GM18502 (cell line): Measurements from ENCODE around the gene TARS1.

ENCODE experiments used
- ATAC-seq: cut with Tn5 transposase; IDR thresholded peaks from one replicate; pipeline ENCODE4 v1.9.1; 2021; ENCODE audit warnings: mild to moderate bottlenecking; ENCODE audit not compliant: unreplicated experiment, poor library complexity

The TARS1 gene

DNA sequence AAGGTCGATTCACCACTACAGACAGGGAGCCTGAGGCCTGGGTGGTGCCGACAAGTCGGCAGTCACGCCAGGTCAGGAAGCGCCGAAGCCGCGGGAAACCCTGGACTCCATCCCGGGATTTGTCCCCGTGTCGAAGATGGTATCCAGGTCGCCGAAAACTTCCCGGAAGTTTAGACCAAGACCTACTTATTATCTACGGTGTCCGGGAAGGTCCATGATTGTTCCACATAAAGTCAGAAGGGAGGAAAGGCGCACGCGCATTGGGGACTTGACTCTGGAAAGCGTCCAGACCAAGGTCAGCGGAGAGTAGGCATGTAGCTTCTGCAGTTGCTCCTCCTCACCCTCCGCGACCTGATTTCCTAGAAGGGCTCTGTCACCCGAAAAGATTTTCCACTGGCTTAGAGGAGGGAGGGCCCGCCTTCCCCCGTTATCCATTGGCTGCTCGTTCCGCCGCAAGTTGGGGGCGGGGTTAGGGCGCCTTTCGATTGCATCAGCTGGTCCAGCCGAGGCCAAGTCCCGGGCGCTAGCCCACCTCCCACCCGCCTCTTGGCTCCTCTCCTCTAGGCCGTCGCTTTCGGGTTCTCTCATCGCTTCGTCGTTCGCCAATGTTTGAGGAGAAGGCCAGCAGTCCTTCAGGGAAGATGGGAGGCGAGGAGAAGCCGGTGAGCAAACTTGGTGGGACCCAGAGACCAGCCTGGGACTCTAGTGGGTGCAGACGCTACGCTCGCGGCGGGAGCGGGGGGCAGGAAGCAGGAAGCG, at the start of gene TARS1:
Gene TARS1, plus strand, starts transcription at position 484 of the 759 bp plus-strand sequence. Its CDS starts 122 bp downstream, at position 606.
- ATAC-seq: peak; percentile 94

DNA sequence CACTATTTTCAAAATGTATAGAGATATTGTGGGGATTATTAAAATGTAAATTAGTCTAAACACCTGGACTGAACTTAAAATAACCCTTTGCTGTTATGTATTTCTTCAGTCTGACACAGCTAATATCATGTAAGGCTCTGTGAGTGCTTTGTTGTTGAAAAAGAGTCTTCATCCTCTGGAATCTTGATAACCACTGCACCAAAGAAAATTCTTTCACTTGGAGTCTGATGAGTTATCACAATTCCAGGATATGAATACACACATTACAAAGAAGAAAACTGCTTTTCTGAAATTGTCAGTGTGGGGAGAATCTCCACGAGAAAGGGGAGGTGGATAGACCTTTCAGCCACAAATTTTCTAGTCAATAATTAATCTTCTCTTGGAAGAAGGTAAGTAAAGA, 42.3 kb upstream of the TARS1 start:
- ATAC-seq: no peak

DNA sequence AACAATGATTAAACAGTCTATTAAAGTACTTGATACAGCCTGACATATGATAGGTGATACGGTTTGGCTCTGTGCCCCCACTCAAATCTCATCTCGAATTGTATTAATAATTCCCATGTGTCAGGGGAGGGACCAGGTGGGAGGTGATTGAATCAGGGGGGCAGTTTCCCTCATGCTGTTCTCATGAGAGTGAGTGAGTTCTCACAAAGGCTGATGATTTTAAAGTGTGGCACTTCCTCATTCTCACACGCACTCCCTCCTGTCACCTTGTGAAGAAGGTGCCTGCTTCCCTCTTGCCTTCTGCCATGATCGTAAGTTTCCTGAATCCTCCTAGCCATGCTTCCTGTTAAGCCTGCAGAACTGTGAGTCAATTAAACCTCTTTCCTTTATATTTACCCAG, 40.1 kb upstream of the TARS1 start:
- ATAC-seq: peak; percentile 71

DNA sequence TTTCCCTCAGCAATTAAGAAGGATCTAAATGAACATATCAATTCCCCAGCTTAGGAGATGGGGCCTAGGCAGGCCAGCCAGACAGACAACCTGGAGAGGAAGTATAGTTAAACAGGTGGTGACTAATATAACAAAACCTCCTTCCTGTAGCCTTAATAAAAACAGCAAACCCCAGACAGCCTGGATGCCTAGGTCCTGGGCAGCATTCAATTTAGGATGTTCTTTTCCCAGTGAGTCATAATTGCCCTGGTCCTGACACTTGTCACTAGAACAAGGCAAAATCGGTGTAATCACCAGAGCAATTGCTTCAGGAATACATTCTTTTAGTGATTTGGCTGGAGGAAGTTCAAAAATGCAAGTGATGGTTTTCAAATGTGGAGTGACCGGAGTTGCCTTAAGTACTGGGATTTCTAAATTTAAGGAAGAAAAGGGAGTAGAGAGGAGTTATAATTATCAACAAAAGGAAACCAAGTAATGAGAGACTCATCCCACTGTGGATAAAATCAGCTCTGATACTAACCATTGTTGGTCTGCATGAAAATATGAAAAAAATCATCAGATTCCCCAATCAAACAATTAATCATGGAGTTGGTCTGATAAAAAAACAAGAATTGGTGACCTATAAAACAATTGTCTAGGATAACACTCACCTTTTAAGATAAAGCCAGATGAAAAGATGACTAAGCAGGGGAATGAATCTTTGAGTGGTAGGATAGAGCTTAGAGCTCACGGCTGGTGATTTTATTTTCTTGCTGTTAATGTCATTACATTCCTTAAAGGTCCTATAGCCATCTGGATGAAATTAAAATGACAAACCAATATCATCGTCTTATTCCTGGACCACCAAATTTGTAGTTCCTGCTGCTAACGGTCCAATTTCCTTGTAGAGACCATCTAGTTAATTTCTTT, 39.0 kb upstream of the TARS1 start:
- ATAC-seq: peak; percentile 38

DNA sequence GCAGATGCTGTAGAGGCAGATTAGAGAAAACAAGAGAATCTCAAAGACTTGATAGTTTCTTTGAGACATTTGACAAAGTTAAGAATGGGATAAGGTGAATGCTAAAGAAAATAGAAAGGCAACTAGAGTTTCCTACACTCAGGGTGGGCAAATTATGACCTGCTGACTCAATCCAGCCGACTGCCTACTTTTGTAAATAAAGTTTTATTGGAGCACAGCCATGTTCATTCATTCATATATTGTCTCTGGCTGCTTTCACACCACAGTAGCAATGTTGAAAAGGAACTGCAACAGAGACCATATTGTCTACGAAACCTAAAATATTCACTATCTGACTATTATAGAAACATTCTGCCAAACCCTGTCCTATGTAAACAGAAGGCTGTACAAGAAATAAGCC, 37.6 kb upstream of the TARS1 start:
- no peak for ATAC-seq

DNA sequence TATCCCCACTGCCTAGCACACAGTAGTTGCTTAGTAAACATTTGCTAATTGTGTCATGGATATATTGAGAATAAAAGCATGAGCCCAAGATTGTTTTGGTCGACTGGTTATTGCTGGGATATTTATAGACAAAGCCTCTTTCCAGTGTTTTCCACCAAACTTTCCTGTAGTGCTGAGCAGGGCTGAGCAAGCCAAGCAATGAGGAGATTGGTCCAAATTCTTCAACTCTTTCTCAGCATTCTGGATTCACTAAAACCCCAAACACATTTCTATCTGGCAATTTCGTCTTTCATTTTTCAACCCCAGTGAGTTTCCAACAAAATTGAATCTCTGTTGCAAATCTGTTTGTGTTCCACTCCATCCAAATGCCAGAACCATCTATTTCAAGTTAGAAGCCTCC, 31.9 kb upstream of the TARS1 start:
- no peak for ATAC-seq

DNA sequence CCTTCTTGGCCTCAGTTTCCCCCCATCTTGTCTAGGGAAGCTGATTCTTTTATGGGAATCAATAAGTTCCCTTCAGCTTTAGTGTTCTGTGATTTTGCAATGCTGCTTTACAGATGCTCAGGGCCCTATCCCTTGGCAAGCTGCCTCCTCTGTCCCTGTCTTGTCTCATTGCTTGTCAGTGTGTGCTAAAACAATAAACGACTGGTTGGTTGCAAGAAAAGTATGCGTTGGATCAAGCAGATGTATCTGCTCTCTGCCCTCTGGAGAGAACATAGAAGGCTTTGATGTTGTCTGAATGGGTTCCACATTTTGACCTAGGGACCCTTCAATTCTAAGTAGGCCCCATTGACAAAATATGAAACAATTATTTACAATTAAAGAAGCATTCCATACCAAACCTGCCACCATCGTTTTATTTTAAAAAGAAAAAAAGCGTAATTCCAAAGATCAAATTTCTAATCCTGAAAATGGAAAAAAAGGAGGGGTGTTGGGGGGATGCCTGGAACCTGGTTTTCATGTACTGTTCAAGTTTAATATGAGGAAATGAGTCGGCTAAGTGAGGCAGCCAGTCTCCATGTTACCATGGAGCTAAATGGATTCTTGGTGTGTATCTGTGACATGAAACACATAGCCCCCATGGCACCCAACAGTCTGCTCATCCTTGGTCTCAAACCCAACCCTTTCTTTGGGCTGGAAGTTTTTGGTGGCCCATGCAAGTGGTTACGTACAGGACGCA, 31.2 kb upstream of the TARS1 start:
- ATAC-seq: no peak

DNA sequence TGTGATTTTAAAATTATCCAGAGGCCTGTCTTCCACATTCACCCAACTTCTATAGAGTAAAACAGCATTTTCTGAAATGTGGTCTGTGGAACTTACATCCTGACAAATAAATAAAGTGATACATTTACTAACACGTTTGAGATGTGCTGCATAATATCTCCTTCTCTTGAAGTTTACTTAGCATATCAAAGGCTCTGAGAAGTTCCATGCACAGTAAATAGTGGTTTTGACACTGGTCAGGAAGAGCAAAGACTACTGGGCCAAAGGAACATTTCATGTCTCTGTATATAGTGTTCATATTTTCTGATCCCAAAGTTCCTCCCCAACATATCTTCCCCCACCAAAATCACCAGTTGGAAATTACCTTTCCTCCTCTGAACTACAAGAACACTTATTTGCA, 30.5 kb upstream of the TARS1 start:
- ATAC-seq: no peak

DNA sequence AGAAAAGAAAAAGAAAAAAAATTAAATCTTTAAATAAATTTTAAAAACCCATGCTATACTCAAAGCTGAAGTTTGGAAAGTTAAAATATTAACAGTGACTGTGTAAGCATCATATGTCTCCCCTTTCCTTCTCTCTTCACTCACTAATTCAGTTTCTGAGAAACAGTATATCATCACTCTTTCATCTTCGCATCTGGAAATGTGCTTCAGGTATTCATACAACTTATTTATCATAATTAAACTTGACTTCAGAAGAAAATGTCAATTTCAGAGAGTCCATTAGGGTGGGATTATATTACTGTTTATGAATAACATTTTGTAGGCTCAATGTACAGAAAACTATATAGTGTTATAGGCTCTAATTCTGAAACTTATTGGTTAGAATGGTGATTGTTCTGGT, 29.3 kb upstream of the TARS1 start:
- ATAC-seq: no peak

DNA sequence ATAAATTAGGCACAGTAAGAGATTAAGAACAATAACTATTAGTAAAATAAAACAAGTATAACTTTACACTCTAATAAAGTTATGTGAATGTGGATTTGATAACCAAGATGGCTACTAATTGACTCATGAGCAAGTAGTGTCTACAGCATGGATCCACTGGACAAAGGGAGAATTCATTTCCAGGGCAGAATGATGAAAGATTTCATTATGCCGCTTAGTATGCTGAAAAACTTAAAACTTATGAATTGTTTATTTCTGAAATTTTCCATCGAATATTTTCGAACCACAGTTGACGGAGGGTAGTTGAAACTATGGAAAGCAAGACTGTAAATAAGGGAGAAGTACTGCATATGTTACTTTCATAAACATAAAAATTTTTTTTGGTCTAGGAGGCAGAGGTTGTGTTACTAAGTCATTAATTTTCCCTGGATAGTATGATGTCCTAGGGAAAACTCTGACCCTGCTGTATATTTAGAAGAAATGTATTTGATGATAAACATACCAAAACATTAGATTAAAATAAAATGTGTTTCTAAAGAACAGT, 24.9 kb upstream of the TARS1 start:
- no peak for ATAC-seq

DNA sequence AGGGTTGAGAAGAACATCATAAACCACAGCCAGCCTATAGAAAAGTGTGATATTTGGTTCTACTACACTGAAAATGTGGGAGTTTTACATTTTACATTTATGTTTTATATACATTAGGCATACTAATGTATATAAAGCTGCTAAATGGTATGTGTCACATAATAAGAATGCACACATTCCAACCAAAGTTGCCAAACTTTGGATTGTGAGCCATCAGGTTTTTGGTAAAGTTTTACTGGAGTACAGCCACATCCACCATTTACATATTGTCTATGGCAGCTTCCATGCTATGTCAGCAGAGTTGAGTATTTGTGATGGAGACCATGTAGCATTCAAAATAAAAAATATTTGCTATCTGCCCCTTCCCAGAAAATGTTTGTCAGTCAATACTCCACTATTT, 23.1 kb upstream of the TARS1 start:
- ATAC-seq: no peak

DNA sequence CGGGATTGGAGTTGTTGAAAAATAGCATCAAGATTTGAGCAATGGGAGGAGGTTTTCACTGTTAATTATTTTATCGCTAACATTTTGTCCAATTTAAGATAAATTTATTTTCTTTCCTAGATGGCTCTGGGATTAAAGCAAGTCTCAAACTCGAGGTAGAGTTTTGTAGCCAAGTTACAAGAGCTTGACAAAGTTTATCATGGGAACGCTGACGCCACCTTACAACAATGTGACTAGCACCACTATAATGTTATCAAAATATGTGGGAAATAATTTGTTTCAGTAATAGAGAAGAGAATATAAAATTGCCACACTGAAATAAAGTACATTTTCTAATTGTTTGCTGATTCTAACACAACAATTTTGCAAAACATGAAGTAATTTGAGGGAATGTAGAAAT, 19.8 kb upstream of the TARS1 start:
- no peak for ATAC-seq

DNA sequence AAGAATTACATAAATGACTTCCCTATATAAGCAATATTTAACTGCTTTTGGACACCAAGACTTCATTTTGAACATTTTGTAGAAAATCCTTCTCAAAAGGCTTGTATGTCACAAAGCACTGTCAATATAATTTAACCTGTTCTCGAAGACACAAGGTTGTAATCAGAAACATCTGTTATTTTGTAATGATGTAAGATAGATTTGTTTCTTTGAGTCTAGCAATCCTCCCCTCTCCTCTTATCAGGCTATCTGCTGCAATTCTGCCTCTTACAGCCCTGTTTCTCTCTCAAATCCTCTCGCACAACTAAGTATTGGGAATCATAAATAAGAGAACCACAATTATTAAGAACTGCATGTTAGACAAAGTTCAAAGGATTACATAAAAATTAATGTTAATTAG, 18.6 kb upstream of the TARS1 start:
- no peak for ATAC-seq

DNA sequence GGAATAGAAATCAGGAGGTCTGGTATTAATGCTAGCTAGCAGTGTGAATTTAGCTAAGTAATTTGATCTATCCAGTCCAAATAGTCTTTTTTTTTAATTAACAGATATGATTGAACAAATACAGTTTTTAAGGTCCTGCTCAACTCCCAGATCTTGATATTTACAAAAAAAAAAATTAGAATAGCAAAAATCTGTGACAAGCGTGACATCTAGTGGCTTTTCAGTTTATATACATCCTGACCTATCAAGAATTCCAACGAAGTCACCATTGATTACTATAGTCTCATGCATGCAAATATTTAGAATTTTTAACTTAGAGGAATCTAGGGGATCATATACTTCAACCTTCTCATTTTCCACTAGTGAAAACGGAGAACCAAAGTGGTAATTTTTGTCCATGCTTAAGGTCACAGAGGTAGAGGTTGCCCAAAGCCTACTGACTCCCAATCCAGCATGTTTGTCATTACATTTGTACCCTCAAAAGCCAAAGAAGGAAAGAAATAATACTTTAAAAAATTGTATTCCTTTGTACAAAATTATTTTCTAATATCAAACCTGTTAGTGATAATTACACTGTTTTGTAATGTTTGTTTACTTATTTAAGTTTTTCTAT, 17.6 kb upstream of the TARS1 start:
- ATAC-seq: no peak

DNA sequence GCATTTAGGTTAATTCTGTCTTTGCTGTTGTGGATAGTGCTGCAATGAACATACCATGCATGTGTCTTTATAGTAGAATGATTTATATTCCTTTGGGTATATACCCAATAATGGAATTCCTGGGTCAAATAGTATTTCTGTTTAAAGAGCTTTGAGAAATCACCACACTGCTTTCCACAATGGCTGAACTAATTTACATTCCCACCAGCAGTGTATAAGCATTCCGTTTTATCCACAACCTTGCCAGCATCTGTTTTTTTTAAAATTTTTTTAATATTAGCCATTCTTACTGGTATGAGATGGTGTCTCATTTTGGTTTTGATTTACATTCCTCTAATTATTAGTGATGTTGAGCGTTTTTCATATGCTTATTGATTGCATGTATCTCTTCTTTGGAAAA, 15.5 kb upstream of the TARS1 start:
- ATAC-seq: no peak

DNA sequence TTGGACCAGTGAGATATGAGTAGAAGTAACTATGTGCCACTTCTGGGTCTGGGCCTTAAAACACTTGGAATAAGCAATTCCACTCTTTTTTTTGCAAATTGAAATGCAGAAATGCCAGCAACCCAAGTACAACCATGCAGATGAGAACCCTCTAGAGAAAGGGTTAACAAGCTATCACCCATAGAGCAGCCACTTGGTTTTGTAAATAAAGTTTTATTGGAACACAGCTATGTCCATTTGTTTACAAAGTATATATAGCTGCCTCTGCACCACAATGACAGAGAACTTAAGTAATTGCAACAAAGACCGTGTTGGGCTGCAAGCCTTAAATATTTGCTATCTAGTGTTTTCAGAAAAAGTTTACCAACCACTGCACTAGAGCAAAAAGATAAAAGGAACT, 9.8 kb upstream of the TARS1 start:
- no peak for ATAC-seq

DNA sequence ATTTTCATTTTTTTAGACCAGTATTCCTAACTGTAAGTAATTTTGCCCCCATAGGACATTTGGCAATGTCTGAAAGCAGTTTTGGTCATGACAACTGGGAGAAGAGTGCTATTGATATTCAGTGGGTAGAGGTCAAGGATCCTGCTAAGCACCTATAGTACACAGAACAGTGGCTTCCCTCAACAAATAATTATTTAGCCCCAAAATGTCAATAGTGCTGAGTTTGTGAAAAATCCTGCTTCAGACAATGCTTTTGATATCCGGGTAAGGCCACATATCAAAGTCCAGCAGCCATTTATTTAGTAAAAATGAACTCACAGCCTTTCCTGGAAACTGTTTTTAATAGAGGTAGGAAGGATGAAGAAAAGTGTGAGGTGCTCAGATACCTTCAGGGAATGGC, 8.1 kb upstream of the TARS1 start:
- no peak for ATAC-seq

DNA sequence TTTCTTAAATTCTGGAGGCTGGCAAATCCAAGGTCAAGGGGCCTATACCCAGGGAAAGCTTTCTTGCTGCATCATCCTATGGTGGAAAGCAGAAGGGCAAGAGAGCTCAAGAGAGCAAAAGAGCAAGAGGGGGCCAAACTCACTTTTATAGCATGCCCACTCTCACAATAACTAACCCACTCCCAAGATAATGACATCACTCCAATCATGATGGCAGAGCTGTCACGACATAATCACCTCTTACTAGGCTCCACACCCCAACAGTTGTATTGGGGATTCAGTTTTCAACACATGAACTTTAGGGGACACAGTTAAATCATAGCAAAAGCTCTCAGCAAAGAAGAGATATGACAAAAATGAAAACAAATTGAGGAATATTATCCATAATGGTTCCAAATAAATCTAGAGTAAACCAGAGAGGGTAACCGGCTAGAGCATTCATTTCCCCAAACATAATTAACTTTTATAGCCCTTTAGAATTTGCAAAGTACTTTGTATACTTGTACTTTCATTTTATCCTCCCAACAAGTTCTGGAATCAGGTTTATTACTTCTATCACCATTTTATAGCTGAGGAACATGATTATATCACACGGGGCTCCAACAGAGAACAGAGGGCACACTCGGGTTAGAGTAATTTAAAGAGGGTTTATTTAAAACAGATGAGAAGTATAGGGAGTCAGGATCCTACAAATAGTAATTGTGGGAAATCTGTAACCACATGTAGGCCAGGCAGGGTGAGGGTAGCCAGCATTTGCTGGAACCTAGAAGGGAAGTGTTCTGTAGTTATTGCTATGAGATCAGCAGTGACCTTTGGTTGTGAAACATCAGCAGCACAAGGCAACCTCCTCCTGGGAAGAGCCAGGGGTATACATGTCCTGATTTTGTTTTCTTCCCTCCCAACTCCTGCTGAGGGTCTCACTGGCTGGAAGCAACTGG, 7.2 kb upstream of the TARS1 start:
- no peak for ATAC-seq

DNA sequence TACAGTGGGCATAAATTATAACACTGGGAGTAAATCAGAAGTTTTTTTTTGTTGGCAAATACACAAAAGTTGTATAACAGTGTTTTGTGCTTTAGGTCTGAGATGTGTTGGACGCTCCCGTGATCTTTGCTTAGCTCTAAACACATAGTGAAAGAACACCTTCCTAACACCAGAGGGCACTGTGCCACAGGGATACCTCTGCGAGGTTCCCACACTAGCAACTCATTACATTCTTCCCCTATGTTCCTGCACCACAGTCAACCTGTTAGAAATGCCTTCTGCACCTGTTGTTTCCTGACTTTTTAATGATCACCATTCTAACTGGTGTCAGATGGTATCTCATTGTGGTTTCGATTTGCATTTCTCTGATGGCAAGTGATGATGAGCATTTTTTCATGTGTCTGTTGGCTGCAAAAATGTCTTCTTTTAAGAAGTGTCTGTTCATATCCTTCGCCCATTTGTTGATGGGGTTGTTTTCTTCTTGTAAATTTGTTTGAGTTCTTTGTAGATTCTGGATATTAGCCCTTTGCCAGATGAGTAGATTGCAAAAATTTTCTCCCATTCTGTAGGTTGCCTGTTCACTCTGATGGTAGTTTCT, 4.8 kb upstream of the TARS1 start:
- ATAC-seq: peak; percentile 59
